ENCODE data around the gene PIP5K1B. TPM values are rescaled to one million over a fixed set of nuclear protein-coding genes. Genes with fewer than 3 reads are reported as not detected.

PIP5K1B gene
- total RNA-seq, 1 experiment from 2014 or later, result not detected

DNA sequence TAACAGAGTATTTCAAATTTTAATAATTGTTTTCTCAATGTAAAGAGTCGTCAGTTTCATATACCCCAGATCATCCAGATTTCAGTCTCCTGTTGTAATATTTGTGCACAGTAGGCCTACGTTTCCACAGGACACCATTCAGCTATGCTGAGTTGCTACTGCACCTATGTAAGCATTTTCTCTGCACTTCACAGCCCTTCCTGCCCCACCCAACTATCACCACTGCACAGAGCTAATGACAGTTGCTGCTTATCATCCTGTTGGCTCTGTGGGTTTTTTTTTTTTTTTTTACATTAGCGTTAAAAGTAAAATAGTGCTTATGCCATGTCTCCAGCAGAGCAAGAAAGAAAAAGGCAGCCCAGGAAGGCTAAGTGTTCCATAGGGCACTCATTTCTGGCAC lies 314.8 kb downstream of the PIP5K1B start:
- ATAC-seq (no peak), DNase-seq (no peak)
- Histone ChIP-seq H3K36me3 (ENCODE audit: low read depth, low read length) (no peaks in the 10 kb centered on the region), H3F3A (ENCODE audit: low read length, unreplicated experiment) (no peaks in the 10 kb centered on the region), H4K20me1 (ENCODE audit: low read length) (no peaks in the 10 kb centered on the region), H2AFZ (ENCODE audit: low read length) (no peak overlapping the region), H3K27me3 (ENCODE audit: low read length) (0 out of 2 replicates have a peak, but pooled peaks cover 3% of the 10 kb centered on the region), H3K9me3 (ENCODE audit: low read length) (no peaks in the 10 kb centered on the region), H3K4me1 (ENCODE audit: insufficient read depth, low read length) (peaks cover 12% of the 10 kb centered on the region), H3K79me2 (ENCODE audit: low read length) (no peaks in the 10 kb centered on the region), H3K9ac (ENCODE audit: low read length) (no peak overlapping the region), H3K27ac (ENCODE audit: low read length) (no peak overlapping the region), H3K4me3 (ENCODE audit: low read length) (no peak overlapping the region), H3K9me2 (replicated peaks; ENCODE audit: low read length) (no peaks in the 10 kb centered on the region), H3K4me2 (ENCODE audit: low read length) (no peak overlapping the region)
- BruUV-seq (replicated peaks), result no TSS peak
- ChIA-PET POLR2A (ENCODE audit: unreplicated experiment) (interaction anchor here (0.6 kb wide), 1 partner anchor 664 kb away, joined by 3 read pairs; the partner anchor contains the start of gene PGM5), CTCF (no interaction called here)
- intact Hi-C loops (cut with micrococcal nuclease), result no loop called here
- no peak for TF ChIP-seq EZH2phosphoT487 (IDR thresholded peaks at IDR 0.05; ENCODE audit: borderline replicate concordance, low read length)
- TF ChIP-seq EZH2 (IDR thresholded peaks at IDR 0.05; ENCODE audit: low read length, unreplicated experiment), result no peak
- no peak for TF ChIP-seq CTCF (conservative IDR thresholded peaks at IDR 0.05; ENCODE audit: low read depth, low read length)

GRCh38 chr9:69020301-69021145 lies 315.5 kb downstream of the PIP5K1B start:
- H3K4me3 ChIP-seq (ENCODE audit: low read length), result no peak overlapping the region
- ChIA-PET CTCF (no interaction called here), POLR2A (ENCODE audit: unreplicated experiment) (interaction anchor here (0.6 kb wide), 1 partner anchor 664 kb away, joined by 3 read pairs; the partner anchor contains the start of gene PGM5)
- no peaks in the 10 kb centered on the region for H3K9me3 ChIP-seq (ENCODE audit: low read length)
- H3K27ac ChIP-seq (ENCODE audit: low read length), result no peak overlapping the region
- TF ChIP-seq EZH2phosphoT487 (IDR thresholded peaks at IDR 0.05; ENCODE audit: borderline replicate concordance, low read length), result no peak
- TF ChIP-seq CTCF (conservative IDR thresholded peaks at IDR 0.05; ENCODE audit: low read depth, low read length), result no peak
- no peak for TF ChIP-seq EZH2 (IDR thresholded peaks at IDR 0.05; ENCODE audit: low read length, unreplicated experiment)
- H3K9me2 ChIP-seq (replicated peaks; ENCODE audit: low read length), result no peaks in the 10 kb centered on the region
- no peak for ATAC-seq
- no peak overlapping the region for H3K9ac ChIP-seq (ENCODE audit: low read length)
- no peaks in the 10 kb centered on the region for H3K79me2 ChIP-seq (ENCODE audit: low read length)
- peaks cover 12% of the 10 kb centered on the region for H3K4me1 ChIP-seq (ENCODE audit: insufficient read depth, low read length)
- no TSS peak for BruUV-seq (replicated peaks)
- H4K20me1 ChIP-seq (ENCODE audit: low read length), result no peaks in the 10 kb centered on the region
- intact Hi-C loops (cut with micrococcal nuclease), result no loop called here
- H3F3A ChIP-seq (ENCODE audit: low read length, unreplicated experiment), result no peaks in the 10 kb centered on the region
- 0 out of 2 replicates have a peak, but pooled peaks cover 3% of the 10 kb centered on the region for H3K27me3 ChIP-seq (ENCODE audit: low read length)
- no peaks in the 10 kb centered on the region for H3K36me3 ChIP-seq (ENCODE audit: low read depth, low read length)
- no peak for DNase-seq
- no peak overlapping the region for H3K4me2 ChIP-seq (ENCODE audit: low read length)
- no peak overlapping the region for H2AFZ ChIP-seq (ENCODE audit: low read length)

GRCh38 chr9:69023650-69024049 lies 318.6 kb downstream of the PIP5K1B start:
- Histone ChIP-seq H3K9me3 (ENCODE audit: low read length) (no peaks in the 10 kb centered on the region), H3K4me1 (ENCODE audit: insufficient read depth, low read length) (peaks cover 12% of the 10 kb centered on the region), H3K27me3 (ENCODE audit: low read length) (no peaks in the 10 kb centered on the region), H3K27ac (ENCODE audit: low read length) (peak overlapping the region; percentile 40), H3K4me3 (ENCODE audit: low read length) (peak overlapping the region; percentile 48), H3K9ac (ENCODE audit: low read length) (no peak overlapping the region), H3K36me3 (ENCODE audit: low read depth, low read length) (no peaks in the 10 kb centered on the region), H4K20me1 (ENCODE audit: low read length) (no peaks in the 10 kb centered on the region), H3K79me2 (ENCODE audit: low read length) (no peaks in the 10 kb centered on the region), H3K9me2 (replicated peaks; ENCODE audit: low read length) (no peaks in the 10 kb centered on the region), H3K4me2 (ENCODE audit: low read length) (peak overlapping the region; percentile 77), H3F3A (ENCODE audit: low read length, unreplicated experiment) (no peaks in the 10 kb centered on the region), H2AFZ (ENCODE audit: low read length) (peak overlapping the region; percentile 58)
- peak; percentile 14 for DNase-seq
- TF ChIP-seq CTCF (conservative IDR thresholded peaks at IDR 0.05; ENCODE audit: low read depth, low read length) (no peak), EZH2 (IDR thresholded peaks at IDR 0.05; ENCODE audit: low read length, unreplicated experiment) (no peak), EZH2phosphoT487 (IDR thresholded peaks at IDR 0.05; ENCODE audit: borderline replicate concordance, low read length) (no peak)
- ATAC-seq, result peak; percentile 31
- ChIA-PET POLR2A (ENCODE audit: unreplicated experiment) (interaction anchor here (0.6 kb wide), 1 partner anchor 126 kb away, joined by 5 read pairs; no protein-coding TSS in a partner anchor), CTCF (no interaction called here)
- no TSS peak for BruUV-seq (replicated peaks)
- intact Hi-C loops (cut with micrococcal nuclease), result no loop called here

All from PC-3 (cell line).